Aorta (tissue), 5 donors: Measurements from ENCODE around the gene BNC2. TPM values are rescaled to one million over a fixed set of nuclear protein-coding genes. Genes with fewer than 3 reads are reported as not detected.

Experiments
- ATAC-seq: fragments of 200-7000 bp; cut with Tn5 transposase; one replicate; pipeline ENCODE4 v1.9.1; 2022; ENCODE audit warnings: moderate library complexity; ENCODE audit not compliant: low FRiP score
- DNase-seq, 2 donors: peaks; one replicate each; pipeline ENCODE4 v3.0.0-alpha.2; 2020
- H3K27ac ChIP-seq, 2 donors: one replicate each; pipeline ENCODE4 v1.5.1; 2013; ENCODE audit warnings: low read length in 2 of 2, mild to moderate bottlenecking in 2 of 2, moderate library complexity in 2 of 2, control low read depth in 1 of 2, inconsistent platforms in 1 of 2, low read depth in 1 of 2
- H3K27me3 ChIP-seq, 2 donors: one replicate each; pipeline ENCODE4 v1.6.1; 2013; ENCODE audit warnings: control low read depth in 1 of 2, low read length in 1 of 2, mild to moderate bottlenecking in 1 of 2, moderate library complexity in 1 of 2; ENCODE audit not compliant: insufficient read depth in 2 of 2, control insufficient read depth in 1 of 2
- H3K36me3 ChIP-seq, 2 donors: one replicate each; pipeline ENCODE4 v1.6.1; 2013; ENCODE audit warnings: control low read depth in 1 of 2, low read length in 1 of 2, mild to moderate bottlenecking in 1 of 2; ENCODE audit not compliant: insufficient read depth in 2 of 2, control insufficient read depth in 1 of 2
- H3K4me1 ChIP-seq, 2 donors: one replicate each; pipeline ENCODE4 v1.6.1; 2013; ENCODE audit warnings: low read length in 2 of 2, control low read depth in 1 of 2, mild to moderate bottlenecking in 1 of 2, moderate library complexity in 1 of 2; ENCODE audit not compliant: insufficient read depth in 2 of 2, control insufficient read depth in 1 of 2
- H3K4me3 ChIP-seq, 2 donors: one replicate each; pipeline ENCODE4 v1.5.1; 2013; ENCODE audit warnings: low read length in 2 of 2, control low read depth in 1 of 2, mild to moderate bottlenecking in 1 of 2
- H3K9me3 ChIP-seq: one replicate; pipeline ENCODE4 v1.6.1; 2013; ENCODE audit warnings: mild to moderate bottlenecking, low read length; ENCODE audit not compliant: control insufficient read depth
- WGBS, 2 donors: extraction: QIAGEN DNeasy Blood & Tissue Kit; methylation state at CpG; one replicate each; pipeline ENCODE4 v1.1.7; 2013; 5-methylcytosine and 5-hydroxymethylcytosine counted together
- intact Hi-C, 2 donors: fragments of 100-400 bp; cut with DNase I; formaldehyde crosslinking; loops; one replicate each; pipeline versions ENCODE4 v1.14.2 to v1.15.0; 2022
- polyA plus RNA-seq, 2 donors: library from polyadenylated mRNA; stranded (reverse); fragments of 200-250 nt; gene quantifications; one replicate each; pipeline ENCODE4 v1.2.3, GENCODE V29; 2013
- total RNA-seq, 2 donors: library from RNA; stranded (reverse); fragmentation: NEBNext Ultra II Directional; extraction: Animal tissue kit (Norgen Biotek cat#: 25700); gene quantifications; one replicate each; pipeline ENCODE4 v1.2.1, GENCODE V29; 2021
- donor health status: healthy with polysubstance abuse.
- donor health status: Bipolar disorder and iron deficiency.
- donor health status: DM: no; HTN: no; CAD: no.
- donor health status: DM: no; HTN: no; CAD: no.
- donor health status: DM: yes; HTN: yes; CAD: no.

BNC2 gene
- total and polyA plus RNA-seq, 4 donors, result 0.36 to 69.0 (median 11.5) TPM

DNA sequence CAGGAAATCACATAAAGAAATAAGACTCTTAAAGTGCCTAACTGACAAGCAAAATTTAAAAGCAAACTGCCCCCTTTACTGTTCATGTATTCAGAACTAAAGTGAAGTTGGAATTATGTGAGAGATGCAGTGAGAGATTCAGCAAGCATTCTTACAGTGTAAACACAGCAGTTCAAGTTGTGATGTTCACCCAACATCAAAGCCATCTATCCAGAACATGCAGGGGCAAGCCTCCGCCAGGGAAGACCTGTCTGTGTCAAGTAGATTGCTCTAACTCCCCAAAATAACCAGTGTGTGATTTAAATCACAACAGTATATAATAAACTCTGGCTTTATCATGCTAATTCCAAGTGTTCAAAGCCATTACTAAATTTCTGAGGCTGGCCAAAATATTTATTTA lies 233.3 kb downstream of the BNC2 start:
- Histone ChIP-seq H3K4me1 (no peaks in the 10 kb centered on the region), H3K27me3 (no peaks in the 10 kb centered on the region), H3K4me3 (no peak overlapping the region), H3K27ac (no peak overlapping the region), H3K36me3 (no peaks in the 10 kb centered on the region), H3K9me3 (no peaks in the 10 kb centered on the region)
- WGBS, 2 donors, result 98 to 100% methylated on average over 1 of the region's 1 CpG
- no peak for DNase-seq
- intact Hi-C loops, result no loop called here
- ATAC-seq, result no peak

DNA sequence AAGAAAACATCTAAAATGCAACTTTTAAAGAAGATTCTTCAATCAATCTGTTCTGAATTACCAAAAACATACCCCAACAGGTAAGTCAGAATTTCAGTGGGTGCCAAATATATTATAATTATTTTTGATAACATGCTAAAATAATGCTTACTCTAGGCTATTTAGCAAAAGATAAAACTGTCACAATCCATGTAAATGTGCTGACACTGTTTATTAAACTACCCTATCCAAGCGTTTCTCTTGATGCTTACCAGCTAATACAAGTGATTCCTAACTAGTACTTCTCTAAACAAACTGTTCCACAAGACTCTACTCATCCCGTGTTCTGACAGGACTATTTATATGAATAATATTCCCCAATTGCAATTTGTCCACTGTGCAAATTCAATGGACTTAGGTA lies 236.7 kb downstream of the BNC2 start:
- Histone ChIP-seq H3K27ac (no peak overlapping the region), H3K4me3 (no peak overlapping the region), H3K36me3 (no peaks in the 10 kb centered on the region), H3K4me1 (no peaks in the 10 kb centered on the region), H3K27me3 (no peaks in the 10 kb centered on the region), H3K9me3 (no peaks in the 10 kb centered on the region)
- no peak for ATAC-seq
- intact Hi-C loops, result no loop called here
- DNase-seq, result no peak
- WGBS, 2 donors, result 86 to 87% methylated on average over 2 of the region's 2 CpGs

DNA sequence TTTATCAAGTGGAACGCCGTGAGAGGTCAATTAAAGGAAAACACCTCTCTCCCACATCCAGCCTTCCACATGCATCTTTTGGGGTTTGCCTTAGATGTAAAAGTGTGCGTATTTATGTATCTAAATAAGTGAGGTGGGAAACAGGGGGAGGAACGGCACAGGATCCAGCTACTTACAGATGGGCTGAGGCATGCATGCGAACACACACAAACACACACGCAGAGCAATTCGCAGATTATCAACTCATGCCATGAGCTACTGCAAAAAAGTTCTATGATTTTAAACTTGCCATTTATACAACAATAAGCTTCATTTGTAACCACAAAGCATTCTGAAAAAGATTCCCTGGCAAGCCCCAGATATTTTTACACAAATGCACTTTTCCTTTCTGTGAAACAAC lies 242.1 kb downstream of the BNC2 start:
- intact Hi-C loops, result loop anchor here in 1 of 2 donors (10.0 kb wide), 2 partner anchors 76 to 434 kb away; no protein-coding TSS in a partner anchor
- DNase-seq, result no peak
- no peaks in the 10 kb centered on the region for H3K27me3 ChIP-seq
- H3K36me3 ChIP-seq, result no peaks in the 10 kb centered on the region
- H3K27ac ChIP-seq, result no peak overlapping the region
- WGBS, 2 donors, result 76 to 85% methylated on average over 7 of the region's 7 CpGs
- no peak overlapping the region for H3K4me3 ChIP-seq
- H3K4me1 ChIP-seq, result peaks cover 0 to 2% of the 10 kb centered on the region in 2 donors
- H3K9me3 ChIP-seq, result no peaks in the 10 kb centered on the region
- ATAC-seq, result no peak

DNA sequence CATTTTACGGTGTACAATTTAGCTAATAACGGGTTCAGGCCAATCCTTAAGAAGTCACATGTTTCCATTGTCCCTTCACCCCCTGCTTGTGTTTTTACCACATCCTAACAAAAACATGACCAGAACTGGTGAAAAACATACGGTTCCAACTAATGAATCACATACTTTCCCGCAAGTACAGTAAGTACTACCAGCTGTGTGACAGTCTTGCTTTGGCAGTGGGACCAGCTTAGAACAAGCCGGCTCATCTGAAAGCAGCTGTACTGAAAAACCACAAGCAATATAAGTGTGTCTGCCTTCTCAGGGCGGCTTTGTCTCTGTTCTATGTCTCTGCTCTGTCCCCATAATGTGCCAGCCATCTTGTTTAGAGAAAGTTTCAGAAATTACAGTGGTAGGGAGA lies 242.5 kb downstream of the BNC2 start:
- Histone ChIP-seq H3K9me3 (no peaks in the 10 kb centered on the region), H3K27ac (no peak overlapping the region), H3K4me3 (no peak overlapping the region), H3K4me1 (peaks cover 0 to 2% of the 10 kb centered on the region in 2 donors), H3K36me3 (no peaks in the 10 kb centered on the region), H3K27me3 (no peaks in the 10 kb centered on the region)
- intact Hi-C loops, result loop anchor here in 1 of 2 donors (10.0 kb wide), 2 partner anchors 77 to 433 kb away; no protein-coding TSS in a partner anchor
- DNase-seq, result peak in 1 of 2 donors; percentile 60
- 41 to 57% methylated on average over 6 of the region's 6 CpGs for WGBS, 2 donors
- ATAC-seq, result peak; percentile 68

DNA sequence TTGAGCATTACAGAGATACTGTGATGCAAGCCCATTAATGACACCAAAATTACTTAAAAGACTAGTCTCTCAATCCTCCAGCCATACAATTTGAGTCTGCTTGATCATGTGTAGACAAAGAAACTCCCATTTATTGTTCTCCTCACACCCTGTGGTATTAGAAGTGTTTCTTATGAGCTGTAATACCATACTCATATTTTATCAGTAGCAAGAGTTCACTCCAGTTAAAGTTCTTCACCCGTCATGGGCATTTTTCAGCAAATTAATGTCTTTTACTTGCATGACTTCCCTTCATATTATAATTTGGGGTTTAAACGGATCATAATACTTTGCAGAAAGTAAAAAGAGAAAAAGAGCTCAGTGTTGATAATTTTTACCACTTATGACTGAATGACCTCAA lies 242.9 kb downstream of the BNC2 start:
- no peaks in the 10 kb centered on the region for H3K36me3 ChIP-seq
- ATAC-seq (no peak), DNase-seq (no peak)
- WGBS, 2 donors, result 73 to 88% methylated on average over 2 of the region's 2 CpGs
- no peaks in the 10 kb centered on the region for H3K9me3 ChIP-seq
- H3K27me3 ChIP-seq, result no peaks in the 10 kb centered on the region
- intact Hi-C loops, result loop anchor here in 1 of 2 donors (10.0 kb wide), 2 partner anchors 77 to 433 kb away; no protein-coding TSS in a partner anchor
- no peak overlapping the region for H3K27ac ChIP-seq
- H3K4me1 ChIP-seq, result peaks cover 0 to 2% of the 10 kb centered on the region in 2 donors
- no peak overlapping the region for H3K4me3 ChIP-seq

DNA sequence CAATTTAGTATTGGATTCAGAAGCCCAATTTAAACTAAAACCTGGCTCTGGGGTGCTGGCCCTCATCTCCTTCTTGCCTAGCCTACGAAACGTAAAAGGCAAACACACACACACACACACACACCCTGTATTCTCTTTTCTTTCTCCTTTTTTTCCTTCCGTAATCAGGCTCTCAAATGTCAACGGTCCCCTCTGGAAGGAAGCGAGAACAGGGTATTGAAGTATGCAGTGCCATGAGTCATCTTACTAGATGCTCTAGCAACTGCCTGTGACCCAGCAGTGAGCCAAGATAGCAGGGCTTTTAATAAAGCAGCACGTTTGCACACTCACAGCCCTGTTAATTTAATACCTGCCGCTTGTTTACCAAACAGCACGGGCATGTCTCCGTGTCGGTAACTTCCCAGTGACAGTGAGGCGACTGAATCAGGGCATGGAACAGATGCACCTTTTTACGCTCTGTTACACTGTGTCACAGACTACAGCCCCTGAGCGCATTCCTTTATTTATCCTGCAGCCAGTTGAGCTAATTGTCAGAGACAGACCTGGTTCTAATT lies 243.8 kb downstream of the BNC2 start:
- Histone ChIP-seq H3K9me3 (no peaks in the 10 kb centered on the region), H3K27ac (peak overlapping the region in 1 of 2 donors; percentile 50), H3K4me1 (peaks cover 0 to 2% of the 10 kb centered on the region in 2 donors), H3K4me3 (peak overlapping the region in 1 of 2 donors; percentile 47), H3K27me3 (no peaks in the 10 kb centered on the region), H3K36me3 (no peaks in the 10 kb centered on the region)
- DNase-seq (no peak), ATAC-seq (peak; percentile 81)
- 20 to 28% methylated on average over 13 of the region's 13 CpGs for WGBS, 2 donors
- intact Hi-C loops, result loop anchor here in 1 of 2 donors (10.0 kb wide), 2 partner anchors 78 to 432 kb away; no protein-coding TSS in a partner anchor

DNA sequence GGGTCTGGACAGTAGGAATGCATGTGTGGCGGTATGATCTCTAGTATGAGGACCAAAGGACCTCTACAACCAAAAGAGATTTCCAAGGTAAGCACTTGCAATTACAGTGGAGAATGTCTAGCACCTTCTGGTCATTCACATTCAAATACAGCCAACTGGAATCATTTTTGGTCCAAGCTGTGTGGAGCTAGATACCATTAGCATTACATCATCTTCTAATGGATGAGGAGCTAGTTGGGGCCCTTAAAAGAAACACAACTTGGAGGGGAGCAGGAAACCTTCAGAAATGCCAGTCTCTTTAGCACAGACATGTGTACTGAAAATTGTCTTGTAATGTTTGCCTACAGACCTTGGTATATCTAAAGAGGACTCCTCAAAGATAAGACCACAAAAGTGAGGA lies 244.7 kb downstream of the BNC2 start:
- WGBS, 2 donors, result 45 to 50% methylated on average over 1 of the region's 1 CpG
- no peak overlapping the region for H3K4me3 ChIP-seq
- ATAC-seq (no peak), DNase-seq (no peak)
- H3K27me3 ChIP-seq, result no peaks in the 10 kb centered on the region
- no peaks in the 10 kb centered on the region for H3K36me3 ChIP-seq
- H3K4me1 ChIP-seq, result peaks cover 0 to 2% of the 10 kb centered on the region in 2 donors
- intact Hi-C loops, result loop anchor here in 1 of 2 donors (10.0 kb wide), 2 partner anchors 79 to 431 kb away; no protein-coding TSS in a partner anchor
- H3K9me3 ChIP-seq, result no peaks in the 10 kb centered on the region
- H3K27ac ChIP-seq, result no peak overlapping the region

DNA sequence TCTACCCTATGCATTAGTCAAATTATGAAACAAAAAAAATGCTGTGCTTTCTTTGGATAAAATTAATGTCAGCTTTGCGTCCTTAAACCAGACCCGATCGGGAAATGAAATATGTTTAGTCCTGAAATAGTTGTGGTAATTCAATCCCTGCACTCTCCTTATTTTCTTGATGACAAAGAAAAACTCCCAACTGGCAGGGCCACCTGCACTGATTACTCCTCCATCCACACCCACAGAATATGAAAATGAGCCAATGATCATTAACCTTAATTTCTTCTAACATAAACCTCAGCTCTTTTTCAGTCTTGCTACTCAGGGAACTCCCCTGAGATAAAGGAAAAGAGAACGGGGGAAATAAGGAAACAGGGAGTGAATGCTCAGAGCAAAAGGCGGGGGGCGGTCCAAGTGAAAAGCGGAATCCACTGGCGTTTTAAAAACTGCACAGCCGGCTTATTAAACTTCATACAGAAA lies 245.3 kb downstream of the BNC2 start:
- intact Hi-C loops, result loop anchor here in 1 of 2 donors (10.0 kb wide), 2 partner anchors 80 to 430 kb away; no protein-coding TSS in a partner anchor
- Histone ChIP-seq H3K9me3 (no peaks in the 10 kb centered on the region), H3K27ac (no peak overlapping the region), H3K4me3 (no peak overlapping the region), H3K36me3 (no peaks in the 10 kb centered on the region), H3K4me1 (peaks cover 0 to 2% of the 10 kb centered on the region in 2 donors), H3K27me3 (no peaks in the 10 kb centered on the region)
- ATAC-seq (no peak), DNase-seq (no peak)
- 57 to 66% methylated on average over 9 of the region's 9 CpGs for WGBS, 2 donors

DNA sequence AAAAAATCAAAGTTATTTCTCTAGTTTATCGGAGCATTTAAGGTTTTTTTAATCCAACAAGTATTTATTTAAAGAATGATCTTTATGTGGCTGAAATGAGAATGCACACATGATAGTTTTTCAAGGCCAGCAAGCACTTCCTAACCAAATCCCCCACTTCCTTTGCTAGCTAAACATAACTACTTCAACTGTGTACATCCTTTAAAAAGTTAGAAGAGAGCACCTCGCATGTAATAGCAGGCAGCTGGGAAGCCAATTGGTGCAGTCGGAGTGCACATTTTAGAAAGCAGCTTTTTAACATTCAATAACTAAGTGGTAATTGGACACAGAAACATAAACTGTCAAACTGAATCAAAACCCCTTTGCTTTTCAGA lies 245.7 kb downstream of the BNC2 start:
- intact Hi-C loops, result loop anchor here in 1 of 2 donors (10.0 kb wide), 2 partner anchors 80 to 430 kb away; no protein-coding TSS in a partner anchor
- ATAC-seq (no peak), DNase-seq (no peak)
- Histone ChIP-seq H3K27ac (no peak overlapping the region), H3K9me3 (no peaks in the 10 kb centered on the region), H3K4me1 (peaks cover 0 to 2% of the 10 kb centered on the region in 2 donors), H3K4me3 (no peak overlapping the region), H3K36me3 (no peaks in the 10 kb centered on the region), H3K27me3 (no peaks in the 10 kb centered on the region)
- WGBS, 2 donors, result 72 to 81% methylated on average over 3 of the region's 3 CpGs
